Ishikawa (cell line): ENCODE measurements around the gene GALNT9.

ENCODE experiments used
- CEBPB ChIP-seq: IDR thresholded peaks from 2 replicates; pipeline ENCODE4 v1.6.1; 2012
- CREB1 ChIP-seq: IDR thresholded peaks from 2 replicates; pipeline ENCODE4 v1.6.1; 2012; ENCODE audit warnings: low read depth
- EGR1 ChIP-seq: IDR thresholded peaks from 2 replicates; pipeline ENCODE4 v1.6.1; 2012
- EP300 ChIP-seq: IDR thresholded peaks from 2 replicates; pipeline ENCODE4 v1.6.1; 2012; ENCODE audit warnings: borderline replicate concordance
- FOXM1 ChIP-seq: IDR thresholded peaks from 2 replicates; pipeline ENCODE4 v1.6.1; 2012; ENCODE audit warnings: low read depth, borderline replicate concordance
- NFIC ChIP-seq: IDR thresholded peaks from 2 replicates; pipeline ENCODE4 v1.6.1; 2012
- RAD21 ChIP-seq: IDR thresholded peaks from 2 replicates; pipeline ENCODE4 v1.6.1; 2012; ENCODE audit warnings: low read depth
- TAF1 ChIP-seq: IDR thresholded peaks from 2 replicates; pipeline ENCODE4 v1.6.1; 2012; ENCODE audit warnings: low read depth, mild to moderate bottlenecking
- TCF12 ChIP-seq: IDR thresholded peaks from 2 replicates; pipeline ENCODE4 v1.6.1; 2012; ENCODE audit warnings: low read depth
- TEAD4 ChIP-seq: IDR thresholded peaks from 2 replicates; pipeline ENCODE4 v1.6.1; 2012
- YY1 ChIP-seq: IDR thresholded peaks from 2 replicates; pipeline ENCODE4 v1.6.1; 2012; ENCODE audit warnings: low read depth
- ZBTB7A ChIP-seq: IDR thresholded peaks from 2 replicates; pipeline ENCODE4 v1.6.1; 2012; ENCODE audit warnings: low read depth
- TF ChIP-seq, protein P1 (sequence below): IDR thresholded peaks from 2 replicates; pipeline ENCODE4 v1.6.1; 2012
- TF ChIP-seq, protein P2 (sequence below): IDR thresholded peaks from 2 replicates; pipeline ENCODE4 v1.6.1; 2012
- TF ChIP-seq, protein P3 (sequence below): IDR thresholded peaks from 2 replicates; pipeline ENCODE4 v1.6.1; 2012; ENCODE audit warnings: low read depth, mild to moderate bottlenecking

GALNT9 gene

DNA sequence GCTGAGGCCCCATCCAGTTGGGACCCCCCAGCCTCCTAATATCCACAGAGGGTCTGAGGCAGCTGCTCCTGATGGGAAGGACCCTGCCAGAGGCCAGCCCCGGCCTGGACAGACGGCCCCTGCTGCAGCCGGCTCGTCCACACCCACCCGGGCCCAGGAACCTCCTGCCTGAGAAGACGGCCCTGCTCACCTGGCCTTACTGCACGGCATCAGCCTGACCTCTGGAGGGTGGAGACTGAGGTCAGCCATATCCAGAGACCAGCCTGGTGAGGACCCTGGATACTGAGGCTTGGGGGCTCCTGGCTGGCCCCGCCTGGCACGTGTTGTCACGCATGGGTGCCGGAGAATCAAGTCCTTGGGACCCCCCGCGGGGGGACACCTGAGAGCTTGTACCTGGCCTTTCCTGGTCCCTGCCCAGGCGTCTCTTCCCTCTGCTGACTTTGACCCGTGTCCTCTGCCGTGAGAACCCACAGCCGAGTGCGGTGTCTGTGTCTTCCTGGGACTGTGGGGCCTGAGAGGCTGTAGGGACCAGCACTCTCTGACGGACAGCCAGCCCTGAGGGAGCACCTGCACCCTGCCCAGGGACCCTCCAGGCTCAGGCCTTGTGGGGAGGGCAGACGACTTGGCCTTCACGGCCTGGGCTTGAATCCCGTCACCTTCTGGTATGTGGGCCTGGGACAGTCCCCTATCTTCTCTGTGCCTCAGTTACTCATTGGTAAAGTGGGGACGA, 127.8 kb downstream of the GALNT9 start:
- TF ChIP-seq, protein P1, sequence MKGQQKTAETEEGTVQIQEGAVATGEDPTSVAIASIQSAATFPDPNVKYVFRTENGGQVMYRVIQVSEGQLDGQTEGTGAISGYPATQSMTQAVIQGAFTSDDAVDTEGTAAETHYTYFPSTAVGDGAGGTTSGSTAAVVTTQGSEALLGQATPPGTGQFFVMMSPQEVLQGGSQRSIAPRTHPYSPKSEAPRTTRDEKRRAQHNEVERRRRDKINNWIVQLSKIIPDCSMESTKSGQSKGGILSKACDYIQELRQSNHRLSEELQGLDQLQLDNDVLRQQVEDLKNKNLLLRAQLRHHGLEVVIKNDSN = no peak
- TF ChIP-seq, protein P2, sequence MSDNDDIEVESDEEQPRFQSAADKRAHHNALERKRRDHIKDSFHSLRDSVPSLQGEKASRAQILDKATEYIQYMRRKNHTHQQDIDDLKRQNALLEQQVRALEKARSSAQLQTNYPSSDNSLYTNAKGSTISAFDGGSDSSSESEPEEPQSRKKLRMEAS = no peak
- no peak for TF ChIP-seq RAD21
- no peak for TF ChIP-seq TEAD4
- TF ChIP-seq EP300 = no peak
- no peak for TF ChIP-seq YY1
- TF ChIP-seq FOXM1 = no peak
- TF ChIP-seq CEBPB = no peak
- TF ChIP-seq EGR1 = no peak
- TF ChIP-seq, protein P3, sequence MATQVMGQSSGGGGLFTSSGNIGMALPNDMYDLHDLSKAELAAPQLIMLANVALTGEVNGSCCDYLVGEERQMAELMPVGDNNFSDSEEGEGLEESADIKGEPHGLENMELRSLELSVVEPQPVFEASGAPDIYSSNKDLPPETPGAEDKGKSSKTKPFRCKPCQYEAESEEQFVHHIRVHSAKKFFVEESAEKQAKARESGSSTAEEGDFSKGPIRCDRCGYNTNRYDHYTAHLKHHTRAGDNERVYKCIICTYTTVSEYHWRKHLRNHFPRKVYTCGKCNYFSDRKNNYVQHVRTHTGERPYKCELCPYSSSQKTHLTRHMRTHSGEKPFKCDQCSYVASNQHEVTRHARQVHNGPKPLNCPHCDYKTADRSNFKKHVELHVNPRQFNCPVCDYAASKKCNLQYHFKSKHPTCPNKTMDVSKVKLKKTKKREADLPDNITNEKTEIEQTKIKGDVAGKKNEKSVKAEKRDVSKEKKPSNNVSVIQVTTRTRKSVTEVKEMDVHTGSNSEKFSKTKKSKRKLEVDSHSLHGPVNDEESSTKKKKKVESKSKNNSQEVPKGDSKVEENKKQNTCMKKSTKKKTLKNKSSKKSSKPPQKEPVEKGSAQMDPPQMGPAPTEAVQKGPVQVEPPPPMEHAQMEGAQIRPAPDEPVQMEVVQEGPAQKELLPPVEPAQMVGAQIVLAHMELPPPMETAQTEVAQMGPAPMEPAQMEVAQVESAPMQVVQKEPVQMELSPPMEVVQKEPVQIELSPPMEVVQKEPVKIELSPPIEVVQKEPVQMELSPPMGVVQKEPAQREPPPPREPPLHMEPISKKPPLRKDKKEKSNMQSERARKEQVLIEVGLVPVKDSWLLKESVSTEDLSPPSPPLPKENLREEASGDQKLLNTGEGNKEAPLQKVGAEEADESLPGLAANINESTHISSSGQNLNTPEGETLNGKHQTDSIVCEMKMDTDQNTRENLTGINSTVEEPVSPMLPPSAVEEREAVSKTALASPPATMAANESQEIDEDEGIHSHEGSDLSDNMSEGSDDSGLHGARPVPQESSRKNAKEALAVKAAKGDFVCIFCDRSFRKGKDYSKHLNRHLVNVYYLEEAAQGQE = no peak
- TF ChIP-seq TCF12 = no peak
- no peak for TF ChIP-seq NFIC
- TF ChIP-seq CREB1 = no peak
- no peak for TF ChIP-seq ZBTB7A
- TF ChIP-seq TAF1 = no peak

DNA sequence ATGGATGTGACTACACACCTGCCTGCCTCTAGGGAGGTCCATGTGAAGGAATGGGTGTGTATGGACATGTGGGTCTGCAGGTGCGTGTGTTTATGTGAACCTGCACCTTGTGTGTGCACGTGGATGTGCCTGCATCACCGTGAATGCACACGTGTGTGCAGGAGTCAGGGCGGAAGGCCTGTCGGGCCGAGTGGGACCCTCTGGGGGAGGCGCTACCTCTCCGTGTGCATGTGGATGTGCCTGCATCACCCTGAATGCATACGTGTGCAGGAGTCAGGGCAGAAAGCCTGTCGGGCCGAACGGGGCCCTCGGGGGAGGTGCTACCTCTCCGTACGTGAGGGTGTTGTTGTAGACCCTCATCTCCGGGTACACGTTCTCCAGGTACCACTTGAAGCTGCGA, 128.6 kb downstream of the GALNT9 start:
- TF ChIP-seq CREB1 (no peak), NFIC (no peak), EGR1 (no peak), YY1 (no peak), FOXM1 (no peak), TCF12 (no peak), ZBTB7A (no peak), RAD21 (no peak)
- TF ChIP-seq, protein P2 = no peak
- TF ChIP-seq, protein P1 = no peak

DNA sequence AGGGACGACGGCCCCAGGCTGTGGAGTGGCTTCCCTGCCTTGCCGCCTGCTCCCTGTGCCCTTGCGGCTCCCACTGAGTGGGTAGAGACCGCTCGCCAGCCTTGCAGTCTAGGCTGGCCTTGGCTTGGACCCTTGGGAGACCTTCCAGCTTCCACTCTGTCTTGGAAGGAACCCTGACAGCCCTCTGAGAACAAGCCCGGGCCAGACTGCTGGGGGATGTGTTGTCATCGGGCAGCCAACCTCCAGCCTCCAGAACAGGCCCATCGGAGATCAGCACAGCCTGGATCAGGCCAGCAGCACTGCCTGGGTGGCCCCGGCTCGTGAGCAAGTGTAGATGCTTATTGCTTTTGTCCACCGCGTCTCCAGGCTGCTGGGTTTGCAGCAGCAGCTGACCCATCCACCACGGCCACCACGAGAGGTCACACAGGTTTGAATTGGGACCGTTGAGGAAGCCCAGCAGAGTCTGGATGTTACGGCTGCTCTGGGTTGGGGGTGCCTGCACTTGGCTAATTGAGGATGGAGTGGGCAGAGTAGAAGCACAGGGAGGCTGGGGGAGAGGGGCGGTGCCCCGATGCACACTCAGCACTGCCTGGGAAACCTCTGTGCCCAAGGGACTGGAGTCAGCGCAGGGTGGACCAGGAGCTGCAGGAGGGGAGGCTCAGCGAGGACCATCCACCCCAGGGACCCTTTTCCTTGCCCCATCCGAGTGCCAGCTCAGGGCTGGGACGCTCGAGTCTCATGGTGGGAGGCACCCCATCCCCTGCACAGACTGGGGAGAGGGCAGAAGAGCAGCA, 129.7 kb downstream of the GALNT9 start:
- TF ChIP-seq YY1 (no peak), EP300 (no peak), FOXM1 (no peak), TAF1 (no peak), TCF12 (no peak), TEAD4 (no peak)
- TF ChIP-seq, protein P3 = no peak
- TF ChIP-seq, protein P2 = no peak
- TF ChIP-seq, protein P1 = no peak

DNA sequence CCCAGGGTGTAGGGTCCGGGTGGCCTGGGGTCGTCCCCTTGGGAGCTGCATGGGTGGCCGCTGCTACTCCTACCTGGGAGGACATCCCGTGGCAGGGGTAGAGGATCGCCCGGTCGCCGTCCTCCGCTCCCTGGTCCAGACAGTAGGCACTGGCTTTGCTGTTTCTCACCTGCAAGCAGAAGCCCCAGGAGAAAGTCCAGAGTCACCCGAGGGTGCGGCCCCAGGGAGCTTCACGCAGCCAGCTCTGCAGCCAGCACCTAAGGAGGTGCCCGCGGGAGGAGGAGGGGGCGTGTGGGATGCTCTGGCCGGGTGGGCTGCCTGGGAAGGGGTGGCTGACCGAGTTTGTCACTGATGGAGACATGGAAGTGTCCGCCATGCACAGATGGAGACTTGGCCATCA, 130.3 kb downstream of the GALNT9 start:
- TF ChIP-seq ZBTB7A (no peak), TCF12 (no peak), EP300 (no peak), TEAD4 (no peak), CREB1 (no peak), CEBPB (no peak)
- TF ChIP-seq, protein P3 = no peak
- TF ChIP-seq, protein P1 = no peak
